Activated T-cell treated with anti-CD3 and anti-CD28 coated beads, Interleukin-2, amount 50 U/mL, for 72 hours (primary cell): ENCODE data around the gene NLGN4Y. TPM values are rescaled to one million over a fixed set of nuclear protein-coding genes. Genes with fewer than 3 reads are reported as not detected.
A peak's percentile ranks its signal among the peaks of the same experiment; 100 is the strongest.
"Not testable (repeated sequence)": the region's sequence is repeated elsewhere in the genome, so short reads cannot be mapped to it uniquely, and the experiment has no call there.

Experiments
- ATAC-seq, 2 donors: fragments of 150-1000 bp; cut with Tn5 transposase; replicated peaks in 1 of 2; 2 replicates each; pipeline ENCODE4 v1.10.0; 2021; ENCODE audit warnings: moderate library complexity in 2 of 2, mild to moderate bottlenecking in 1 of 2
- DNase-seq, 2 donors: peaks; one replicate each; pipeline ENCODE4 v3.0.0; 2021 to 2022; ENCODE audit warnings: mixed read lengths in 1 of 2
- H3K27ac Mint-ChIP-seq: one replicate; pipeline ENCODE4 v1.8.0; 2022; ENCODE audit warnings: mild to moderate bottlenecking, moderate library complexity, mixed read lengths
- H3K27me3 Mint-ChIP-seq: one replicate; pipeline ENCODE4 v1.8.0; 2022; ENCODE audit warnings: low read depth, mixed read lengths
- H3K36me3 Mint-ChIP-seq, 2 donors: one replicate each; pipeline ENCODE4 v1.8.0; 2022; ENCODE audit warnings: mixed read lengths in 2 of 2, mild to moderate bottlenecking in 1 of 2; ENCODE audit not compliant: insufficient read depth in 2 of 2
- H3K4me1 Mint-ChIP-seq: one replicate; pipeline ENCODE4 v1.8.0; 2022; ENCODE audit warnings: low read depth, mixed read lengths
- H3K4me3 Mint-ChIP-seq, 2 donors: one replicate each; pipeline ENCODE4 v1.8.0; 2022; ENCODE audit warnings: mild to moderate bottlenecking in 2 of 2, mixed read lengths in 2 of 2, moderate library complexity in 2 of 2
- H3K9me3 Mint-ChIP-seq, 2 donors: one replicate each; pipeline ENCODE4 v1.8.0; 2022; ENCODE audit warnings: mixed read lengths in 2 of 2
- total RNA-seq, 2 donors: library from RNA; stranded (reverse); gene quantifications; one replicate each; pipeline ENCODE4 v1.2.3, GENCODE V29; 2022

Gene NLGN4Y
- total RNA-seq, 2 donors from 2014 or later = 3.1 TPM; not detected in 1

DNA sequence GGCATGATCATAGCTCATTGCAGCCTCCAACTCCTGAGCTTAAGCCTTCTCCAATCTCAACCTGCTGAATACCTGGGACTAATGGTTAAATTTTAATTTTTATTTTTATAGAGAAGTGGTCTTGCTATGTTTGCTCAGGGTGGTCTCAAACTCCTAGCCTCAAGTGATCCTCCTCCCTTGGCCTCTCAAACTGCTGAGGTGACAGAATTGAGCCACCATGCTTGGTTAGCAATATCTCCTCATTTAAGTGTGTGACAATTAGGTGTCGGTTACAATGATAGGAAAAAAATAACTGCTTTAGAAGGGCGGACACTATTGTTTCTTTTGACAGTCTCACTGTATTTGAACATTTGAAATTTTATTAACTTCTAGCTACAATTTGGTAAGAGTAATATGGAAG, 300.3 kb downstream of the NLGN4Y start:
- no peak overlapping the region for H3K4me3 Mint-ChIP-seq
- H3K9me3 Mint-ChIP-seq = no peaks in the 10 kb centered on the region
- no peak for DNase-seq
- no peak for ATAC-seq
- no peaks in the 10 kb centered on the region for H3K4me1 Mint-ChIP-seq
- H3K27me3 Mint-ChIP-seq = no peaks in the 10 kb centered on the region
- H3K27ac Mint-ChIP-seq = no peak overlapping the region
- H3K36me3 Mint-ChIP-seq = no peaks in the 10 kb centered on the region

DNA sequence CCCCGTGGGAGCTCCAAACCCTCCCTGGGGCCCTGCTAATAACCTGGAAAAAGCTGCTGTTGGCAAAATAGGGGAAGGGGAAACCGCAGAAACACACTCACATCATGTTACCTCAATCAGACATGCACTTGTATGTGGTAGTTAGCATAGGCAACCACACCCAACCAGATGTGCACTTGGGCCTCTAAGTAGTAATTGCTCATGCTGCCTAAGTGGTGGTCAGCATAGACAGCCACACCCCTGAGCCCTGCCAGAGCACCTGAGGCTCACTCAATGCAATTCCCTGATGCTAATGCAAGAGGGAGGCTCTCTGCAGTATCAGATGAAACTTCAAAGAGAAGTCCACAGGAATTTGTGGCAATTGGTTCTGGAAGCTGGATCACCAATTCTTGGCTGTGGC, 301.4 kb downstream of the NLGN4Y start:
- H3K27me3 Mint-ChIP-seq = no peaks in the 10 kb centered on the region
- H3K36me3 Mint-ChIP-seq = no peaks in the 10 kb centered on the region
- H3K4me3 Mint-ChIP-seq = no peak overlapping the region
- DNase-seq = no peak
- H3K9me3 Mint-ChIP-seq = no peaks in the 10 kb centered on the region
- H3K4me1 Mint-ChIP-seq = no peaks in the 10 kb centered on the region
- no peak for ATAC-seq
- H3K27ac Mint-ChIP-seq = no peak overlapping the region

DNA sequence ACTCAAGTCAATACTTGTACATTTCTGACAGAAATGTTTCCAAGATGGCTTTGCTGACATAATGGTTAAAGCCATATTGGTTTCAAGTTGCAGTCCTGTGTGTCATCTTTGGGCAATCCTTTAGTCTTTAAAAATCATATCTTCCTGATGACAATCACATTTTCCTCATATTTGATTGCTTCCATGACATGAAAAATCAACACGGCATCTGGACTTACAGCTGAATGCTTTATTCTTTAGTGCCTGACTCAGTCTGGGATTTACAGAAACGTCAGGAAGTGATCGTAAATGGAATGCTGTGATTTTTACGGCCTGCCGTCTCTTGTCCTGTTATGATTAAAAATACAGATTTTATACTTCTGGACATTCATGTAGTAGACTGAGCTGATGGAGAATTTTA, 304.2 kb downstream of the NLGN4Y start:
- Mint-ChIP-seq H3K27me3 (no peaks in the 10 kb centered on the region), H3K4me3 (no peak overlapping the region), H3K27ac (no peak overlapping the region), H3K4me1 (no peaks in the 10 kb centered on the region), H3K9me3 (no peaks in the 10 kb centered on the region), H3K36me3 (peaks cover 0 to 3% of the 10 kb centered on the region in 2 donors)
- no peak for ATAC-seq
- DNase-seq = no peak

DNA sequence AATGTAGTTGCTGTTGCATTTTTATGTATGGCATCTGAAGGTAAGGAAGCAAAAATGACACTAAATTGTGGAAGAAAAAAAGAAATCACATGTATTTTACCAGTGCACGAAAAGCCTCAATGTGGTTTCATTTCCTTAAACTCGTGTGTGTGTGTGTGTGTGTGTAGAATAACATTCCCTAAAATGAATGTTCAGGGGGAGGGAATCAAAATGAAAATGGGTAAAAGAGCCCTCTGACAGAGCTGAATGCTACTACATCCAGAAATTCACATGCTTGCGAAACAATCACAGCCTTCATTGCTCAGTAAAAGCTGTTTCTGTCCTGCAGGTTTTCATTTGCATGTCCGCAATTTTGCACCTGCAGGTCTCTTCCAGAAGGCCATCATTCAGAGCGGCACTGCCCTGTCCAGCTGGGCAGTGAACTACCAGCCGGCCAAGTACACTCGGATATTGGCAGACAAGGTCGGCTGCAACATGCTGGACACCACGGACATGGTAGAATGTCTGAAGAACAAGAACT, 305.1 kb downstream of the NLGN4Y start:
- Mint-ChIP-seq H3K36me3 (peaks cover 0 to 3% of the 10 kb centered on the region in 2 donors), H3K27ac (no peak overlapping the region)

DNA sequence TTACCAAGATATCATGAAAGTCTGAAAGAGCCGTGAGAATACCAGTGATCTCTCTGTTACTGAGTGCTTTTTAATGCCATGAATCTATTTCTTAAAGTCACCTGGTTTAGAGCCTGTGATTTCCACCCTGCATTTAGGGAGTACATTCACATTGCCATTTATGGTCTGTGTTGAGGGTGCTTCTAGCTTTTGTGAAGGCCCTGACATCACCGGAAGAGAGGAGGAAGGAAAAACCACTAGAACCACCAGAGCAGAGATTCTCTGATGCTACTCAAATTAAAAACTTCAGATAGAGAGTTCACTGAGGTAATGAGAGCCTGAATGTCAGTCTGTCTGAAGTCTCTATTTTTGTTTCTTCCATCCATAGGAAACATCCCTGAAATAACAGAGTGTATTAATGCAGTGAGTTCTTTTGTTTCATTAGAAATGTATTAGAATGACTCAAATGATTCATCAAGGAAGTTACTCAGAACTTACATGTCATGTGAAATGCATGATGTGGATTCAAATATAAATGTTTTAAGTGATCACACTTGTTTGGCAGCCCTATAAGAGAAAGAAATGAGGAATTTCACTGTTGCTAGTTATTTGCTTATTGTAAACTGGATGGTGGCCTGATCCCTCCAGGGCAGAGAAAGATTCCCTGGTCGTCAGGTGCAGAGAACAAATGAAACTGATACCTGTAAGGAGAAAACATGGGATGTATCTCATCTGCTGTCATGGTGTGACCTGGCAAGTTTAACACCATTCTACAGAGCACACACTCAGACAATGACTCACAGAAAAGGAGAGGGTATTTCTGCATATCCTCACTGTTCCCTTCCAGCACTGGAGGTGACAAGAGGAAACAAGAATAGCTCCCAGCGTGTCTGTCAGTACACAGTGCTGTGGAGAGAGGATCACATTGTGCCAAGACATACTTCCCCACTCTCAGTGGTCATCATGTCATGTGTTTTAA, 310.1 kb downstream of the NLGN4Y start:
- DNase-seq (no peak), ATAC-seq (peak in 1 of 2 donors; percentile 65)
- H3K4me1 Mint-ChIP-seq = no peaks in the 10 kb centered on the region
- peaks cover 0 to 3% of the 10 kb centered on the region in 2 donors for H3K36me3 Mint-ChIP-seq
- H3K9me3 Mint-ChIP-seq = no peaks in the 10 kb centered on the region
- peak overlapping the region; percentile 42 for H3K27ac Mint-ChIP-seq
- H3K4me3 Mint-ChIP-seq = peak overlapping the region in 1 of 2 donors; percentile 51
- H3K27me3 Mint-ChIP-seq = no peaks in the 10 kb centered on the region

More for the DNA sequence above, 305.1 kb downstream of the NLGN4Y start:
- H3K27me3 Mint-ChIP-seq = no peaks in the 10 kb centered on the region
- ATAC-seq (no peak), DNase-seq (no peak)
- H3K4me3 Mint-ChIP-seq = no peak overlapping the region
- no peaks in the 10 kb centered on the region for H3K9me3 Mint-ChIP-seq
- H3K4me1 Mint-ChIP-seq = no peaks in the 10 kb centered on the region

DNA sequence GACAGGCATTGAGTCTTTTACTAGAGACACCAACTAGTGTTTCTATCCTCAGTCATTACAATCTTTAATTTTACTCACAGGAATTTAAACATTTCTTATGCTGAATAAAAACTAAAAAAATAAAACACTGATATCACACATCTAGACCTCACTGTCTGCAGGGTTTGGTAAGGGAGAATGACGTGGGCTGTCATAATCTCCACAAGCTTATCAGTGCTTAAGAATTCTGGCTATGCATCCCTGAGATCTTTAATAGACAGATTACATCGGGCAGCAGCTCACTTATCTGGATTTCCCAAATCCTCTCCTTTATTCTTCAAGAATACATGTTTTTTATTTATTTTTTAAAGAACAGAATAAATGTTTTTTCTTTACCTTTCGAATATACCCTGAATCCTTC, 313.1 kb downstream of the NLGN4Y start:
- Mint-ChIP-seq H3K27me3 (no peaks in the 10 kb centered on the region), H3K27ac (no peak overlapping the region), H3K9me3 (no peaks in the 10 kb centered on the region), H3K4me3 (no peak overlapping the region), H3K36me3 (no peaks in the 10 kb centered on the region), H3K4me1 (no peaks in the 10 kb centered on the region)
- no peak for DNase-seq
- no peak for ATAC-seq

DNA sequence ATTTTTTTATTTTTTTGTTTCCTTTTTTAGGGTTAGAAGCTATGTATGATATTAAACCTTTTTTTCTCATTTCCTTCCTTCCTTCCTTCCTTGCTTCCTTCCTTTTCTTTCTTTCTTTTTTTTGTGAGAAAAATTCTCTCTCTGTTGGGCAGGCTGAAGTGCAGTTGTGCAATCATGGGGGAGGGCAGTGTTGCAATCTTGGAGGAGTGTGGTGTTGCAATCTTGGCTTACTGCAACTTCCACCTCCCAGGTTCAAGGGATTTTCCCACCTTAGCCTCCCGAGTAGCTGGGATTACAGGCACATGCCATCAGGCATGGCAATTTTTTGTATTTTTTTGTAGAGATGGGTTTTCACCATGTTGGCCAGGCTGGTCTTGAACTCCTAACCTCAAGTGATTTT, 326.4 kb downstream of the NLGN4Y start:
- no peak overlapping the region for H3K4me3 Mint-ChIP-seq
- H3K9me3 Mint-ChIP-seq = no peaks in the 10 kb centered on the region
- H3K4me1 Mint-ChIP-seq = no peaks in the 10 kb centered on the region
- DNase-seq (no peak), ATAC-seq (no peak)
- H3K36me3 Mint-ChIP-seq = no peaks in the 10 kb centered on the region
- H3K27ac Mint-ChIP-seq = no peak overlapping the region
- no peaks in the 10 kb centered on the region for H3K27me3 Mint-ChIP-seq

DNA sequence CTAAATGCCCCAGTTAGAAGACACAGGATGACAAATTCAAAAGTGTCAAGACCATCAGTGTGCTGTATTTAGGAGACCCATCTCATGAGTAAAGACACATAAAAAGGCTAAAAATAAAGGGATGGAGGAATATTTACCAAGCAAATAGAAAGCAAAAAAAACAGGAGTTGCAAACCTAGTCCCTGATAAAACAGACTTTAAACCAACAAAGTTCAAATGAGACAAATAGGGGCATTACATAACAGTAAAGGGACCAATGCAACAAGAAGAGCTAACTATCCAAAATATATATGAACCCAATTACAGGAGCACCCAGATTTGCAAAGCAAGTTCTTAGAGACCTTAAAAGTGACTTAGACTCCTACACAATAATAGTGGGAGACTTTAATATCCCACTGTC, 336.1 kb downstream of the NLGN4Y start:
- H3K27me3 Mint-ChIP-seq = no peaks in the 10 kb centered on the region
- H3K27ac Mint-ChIP-seq = no peak overlapping the region
- H3K4me3 Mint-ChIP-seq = no peak overlapping the region
- peaks cover 0 to 5% of the 10 kb centered on the region in 2 donors for H3K9me3 Mint-ChIP-seq
- no peaks in the 10 kb centered on the region for H3K36me3 Mint-ChIP-seq
- no peak for DNase-seq
- no peaks in the 10 kb centered on the region for H3K4me1 Mint-ChIP-seq
- ATAC-seq = no peak

DNA sequence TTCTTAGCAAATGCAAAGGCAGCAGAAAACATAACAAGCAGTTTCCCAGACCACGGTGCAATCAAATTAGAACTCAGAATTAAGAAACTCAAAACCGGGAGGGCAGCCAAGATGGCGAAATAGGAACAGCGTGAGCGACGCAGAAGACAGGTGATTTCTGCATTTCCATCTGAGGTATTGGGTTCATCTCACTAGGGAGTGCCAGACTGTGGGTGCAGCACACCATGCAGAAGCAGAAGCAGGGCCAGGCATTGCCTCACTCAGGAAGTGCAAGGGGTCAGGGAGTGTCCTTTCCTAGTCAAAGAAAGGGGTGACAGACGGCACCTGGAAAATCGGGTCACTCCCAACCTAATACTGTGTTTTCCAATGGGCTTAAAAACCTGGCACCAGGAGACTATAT, 336.7 kb downstream of the NLGN4Y start:
- not testable (repeated sequence) for H3K27me3 Mint-ChIP-seq, H3K36me3 Mint-ChIP-seq, H3K4me1 Mint-ChIP-seq

DNA sequence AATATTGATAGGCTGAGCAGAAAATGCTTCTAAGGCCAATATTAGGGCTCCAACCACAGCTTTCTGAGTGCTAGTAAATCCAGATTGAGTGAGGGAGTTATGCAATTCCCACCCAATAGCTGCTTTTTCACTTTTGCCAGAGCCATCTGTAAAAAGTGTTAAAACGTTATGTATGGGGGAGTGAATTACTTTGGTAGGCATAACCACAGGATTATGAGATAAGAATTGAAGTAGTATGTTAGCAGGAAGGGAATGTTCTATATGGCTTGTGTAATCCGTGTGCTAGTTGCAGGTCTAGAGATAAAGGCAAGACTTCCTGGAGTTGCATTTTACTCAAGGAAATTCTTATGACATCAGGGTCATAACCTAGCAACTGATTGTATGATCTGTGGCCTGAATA, 347.6 kb downstream of the NLGN4Y start:
- Mint-ChIP-seq H3K27me3 (no peaks in the 10 kb centered on the region), H3K4me3 (no peak overlapping the region), H3K36me3 (no peaks in the 10 kb centered on the region), H3K27ac (no peak overlapping the region), H3K4me1 (no peaks in the 10 kb centered on the region), H3K9me3 (peaks cover 0 to 4% of the 10 kb centered on the region in 2 donors)
- ATAC-seq (no peak), DNase-seq (no peak)

More for the DNA sequence above, 336.7 kb downstream of the NLGN4Y start:
- DNase-seq, H3K27ac Mint-ChIP-seq, ATAC-seq, H3K9me3 Mint-ChIP-seq, H3K4me3 Mint-ChIP-seq: not testable (repeated sequence)
